ENCODE measurements around the gene ANKRD52. TPM values are rescaled to one million over a fixed set of nuclear protein-coding genes. Genes with fewer than 3 reads are reported as not detected.

ANKRD52 gene
- total and polyA plus RNA-seq, 10 of the 15 experiments (the other 5 are each of a cell fraction or from before 2014, with no cell fraction given), result 0.90 to 55.3 (median 16.1) TPM

GRCh38 chr12:56243731-56244181, 14.4 kb downstream of the ANKRD52 start:
- H3K4me3 ChIP-seq, result no peak overlapping the region
- H3K79me2 ChIP-seq (ENCODE audit: control insufficient read depth, insufficient read depth, low read length), result no peaks in the 10 kb centered on the region
- H2AFZ ChIP-seq (ENCODE audit: control insufficient read depth, low read depth, low read length), result no peak overlapping the region
- ChIA-PET SMC1A (ENCODE audit: uncharacterized antibody, unreplicated experiment) (interaction anchor here (0.5 kb wide), 1 partner anchor 15 kb away, joined by 3 read pairs; no protein-coding TSS in a partner anchor), RAD21 (ENCODE audit: unreplicated experiment) (no interaction called here), POLR2A (interaction anchor here (1.0 kb wide), 1 partner anchor 22 kb away, joined by 4 read pairs; the partner anchor contains the start of gene RNF41), CTCF (interaction anchor here (1.0 kb wide), 1 partner anchor 220 kb away, joined by 3 read pairs; no protein-coding TSS in a partner anchor)
- H3K4me2 ChIP-seq (ENCODE audit: control insufficient read depth, insufficient read depth), result no peak overlapping the region
- intact Hi-C loops (cut with micrococcal nuclease; ENCODE audit: unreplicated experiment), result no loop called here
- no TSS peak for BruUV-seq (replicated peaks)
- H3K36me3 ChIP-seq (ENCODE audit: control insufficient read depth in 2 of 2, insufficient read depth in 2 of 2, low read length in 1 of 2), result peaks cover 12 to 27% of the 10 kb centered on the region in 2 experiments
- no peaks in the 10 kb centered on the region for H3K9me3 ChIP-seq (replicated peaks; ENCODE audit: control insufficient read depth, insufficient read depth, low read length)
- TF ChIP-seq ATF7 (IDR thresholded peaks at IDR 0.05; ENCODE audit: low read depth) (no peak), BCL3 (IDR thresholded peaks at IDR 0.05; ENCODE audit: borderline replicate concordance, insufficient read depth, low read depth, low read length, poor library complexity, severe bottlenecking) (no peak), SREBF1 (IDR thresholded peaks at IDR 0.05; ENCODE audit: low read length) (no peak), FOXM1 (IDR thresholded peaks at IDR 0.05; ENCODE audit: low read depth, low read length) (no peak), ZNF217 (IDR thresholded peaks at IDR 0.05) (no peak), BRCA1 (IDR thresholded peaks at IDR 0.05; ENCODE audit: low read depth, low read length) (no peak), RFX5 (IDR thresholded peaks at IDR 0.05; ENCODE audit: low read depth, low read length) (no peak), CUX1 (IDR thresholded peaks at IDR 0.05; ENCODE audit: insufficient replicate concordance, low read depth, low read length) (no peak), KLF5 (IDR thresholded peaks at IDR 0.05; ENCODE audit: partially characterized antibody) (no peak), EGR1 (IDR thresholded peaks at IDR 0.05; ENCODE audit: borderline replicate concordance in 1 of 2, low read depth in 2 of 2, low read length in 2 of 2) (no peak), JUND (IDR thresholded peaks at IDR 0.05; ENCODE audit: low read depth, low read length) (no peak), ESRRA (IDR thresholded peaks at IDR 0.05; ENCODE audit: low read length) (no peak), IKZF2 (IDR thresholded peaks at IDR 0.05) (no peak), E2F4 (IDR thresholded peaks at IDR 0.05; ENCODE audit: low read depth, low read length) (no peak), TCF7 (IDR thresholded peaks at IDR 0.05; ENCODE audit: borderline replicate concordance) (no peak), NBN (IDR thresholded peaks at IDR 0.05) (no peak), SRF (IDR thresholded peaks at IDR 0.05; ENCODE audit: low read depth in 2 of 2, low read length in 2 of 2) (no peak)
- 69% methylated on average over 3 of the region's 3 CpGs for WGBS (ENCODE audit: insufficient coverage, insufficient replicate concordance, low lambda C conversion rate, missing lambda C conversion rate)
- in situ Hi-C loops (cut with MboI), result no loop called here
- H3K27me3 ChIP-seq (replicated peaks in 1 of 2; ENCODE audit: control insufficient read depth in 2 of 2, insufficient read depth in 2 of 2, low read length in 1 of 2), result no peaks in the 10 kb centered on the region
- DNase-seq (ENCODE audit: low read depth, low spot score) (no peak), ATAC-seq (no peak), FAIRE-seq (no peak)
- H3K9ac ChIP-seq (ENCODE audit: control insufficient read depth, insufficient read depth, low read length), result no peak overlapping the region
- no peak overlapping the region for H3K27ac ChIP-seq (ENCODE audit: control insufficient read depth, insufficient read depth)
- no peaks in the 10 kb centered on the region for H3K4me1 ChIP-seq (ENCODE audit: control insufficient read depth, insufficient read depth, low read length)
- no peaks in the 10 kb centered on the region for H4K20me1 ChIP-seq (ENCODE audit: control insufficient read depth, insufficient read depth)

Measured in GM12878 (cell line).